GM20431 (cell line): ENCODE results near the gene RYR1.
"Not testable (repeated sequence)": the region's sequence is repeated elsewhere in the genome, so short reads cannot be mapped to it uniquely, and the experiment has no call there.

ENCODE experiments used
- in situ Hi-C: fragments of 300-500 bp; cut with MseI, MboI; formaldehyde crosslinking; loops from one replicate; pipeline ENCODE4 v1.15.0; 2020; ENCODE audit warnings: low sequenced_read_pairs; ENCODE audit not compliant: unreplicated experiment

The RYR1 gene

GRCh38 chr19:38583219-38583984, 149.9 kb downstream of the RYR1 start:
- in situ Hi-C loops: no loop called here

GRCh38 chr19:38583985-38584305, 150.5 kb downstream of the RYR1 start:
- in situ Hi-C loops: no loop called here

GRCh38 chr19:38587562-38587961, 154.1 kb downstream of the RYR1 start:
- in situ Hi-C loops: no loop called here

- in situ Hi-C loops: no loop called here
Measured at GRCh38 chr19:38588041-38588440, 154.6 kb downstream of the RYR1 start.

GRCh38 chr19:38592940-38593339, 159.4 kb downstream of the RYR1 start:
- in situ Hi-C loops: no loop called here

GRCh38 chr19:38596057-38596981, 162.8 kb downstream of the RYR1 start:
- in situ Hi-C loops: no loop called here

GRCh38 chr19:38597075-38597474, 163.6 kb downstream of the RYR1 start:
- in situ Hi-C loops: no loop called here

GRCh38 chr19:38599722-38600121, 166.2 kb downstream of the RYR1 start:
- in situ Hi-C loops: no loop called here

- in situ Hi-C loops: not testable (repeated sequence)
Measured at GRCh38 chr19:38602856-38603255, 169.4 kb downstream of the RYR1 start.

- in situ Hi-C loops: no loop called here
Measured at GRCh38 chr19:38606131-38606530, 172.6 kb downstream of the RYR1 start.

GRCh38 chr19:38614289-38614688, 180.8 kb downstream of the RYR1 start:
- in situ Hi-C loops: no loop called here

- in situ Hi-C loops: no loop called here
Measured at GRCh38 chr19:38615007-38615581, 181.6 kb downstream of the RYR1 start.

- in situ Hi-C loops: no loop called here
Measured at GRCh38 chr19:38616265-38616664, 182.8 kb downstream of the RYR1 start.

- in situ Hi-C loops: no loop called here
Measured at GRCh38 chr19:38617283-38617763, 183.8 kb downstream of the RYR1 start.

- in situ Hi-C loops: no loop called here
Measured at GRCh38 chr19:38617764-38618589, 184.5 kb downstream of the RYR1 start, which contains the start of gene MAP4K1. MAP4K1 (minus strand) TSS chr19:38617953; CDS start chr19:38617895, 58 bp downstream.

GRCh38 chr19:38618590-38619360, 185.3 kb downstream of the RYR1 start, which contains the start of gene EIF3K:
EIF3K (plus strand) TSS chr19:38619188; CDS start chr19:38619269, 81 bp downstream.
- in situ Hi-C loops: no loop called here

- in situ Hi-C loops: no loop called here
Measured at GRCh38 chr19:38619361-38620174, 186.1 kb downstream of the RYR1 start.

GRCh38 chr19:38624822-38625221, 191.3 kb downstream of the RYR1 start:
- in situ Hi-C loops: no loop called here
